ENCODE results near the gene COPZ1. TPM values are rescaled to one million over a fixed set of nuclear protein-coding genes. Genes with fewer than 3 reads are reported as not detected.
A peak's percentile ranks its signal among the peaks of the same experiment; 100 is the strongest.
"Not testable (repeated sequence)": the region's sequence is repeated elsewhere in the genome, so short reads cannot be mapped to it uniquely, and the experiment has no call there.

COPZ1 gene
- 10 to 100 TPM; 48.8 to 85.0 TPM for polyA plus RNA-seq

GRCh38 chr12:54324617-54325441 lies at the start of gene COPZ1:
Gene COPZ1, plus strand, starts transcription at chr12:54325131. Its CDS starts 33 bp downstream, at chr12:54325164.
- no peaks in the 10 kb centered on the region for H3K27me3 ChIP-seq (ENCODE audit: control insufficient read depth in 1 of 2, insufficient read depth in 2 of 2, low read length in 2 of 2)
- no peaks in the 10 kb centered on the region for H3K9me3 ChIP-seq (ENCODE audit: control insufficient read depth in 2 of 2, insufficient read depth in 1 of 2, low read depth in 1 of 2, low read length in 1 of 2)
- 1% methylated on average over 34 of the region's 34 CpGs for WGBS, 2 donors
- H3K27ac ChIP-seq (ENCODE audit: low read depth in 2 of 2, low read length in 1 of 2) = peak within 1 kb of the TSS; percentile 85 to 96
- peaks cover 0 to under 1% of the 10 kb centered on the region in 2 donors for H3K36me3 ChIP-seq (ENCODE audit: control insufficient read depth in 2 of 2, insufficient read depth in 2 of 2, low read length in 1 of 2)
- peak within 1 kb of the TSS; percentile 78 to 91 for H3K4me3 ChIP-seq (ENCODE audit: low read depth in 1 of 2, low read length in 2 of 2)
- H3K4me1 ChIP-seq (ENCODE audit: control insufficient read depth in 2 of 2, insufficient read depth in 2 of 2, low read length in 1 of 2) = no peaks in the 10 kb centered on the region

- WGBS, 2 donors = 81 to 84% methylated on average over 3 of the region's 3 CpGs
- Histone ChIP-seq H3K4me3 (ENCODE audit: low read depth in 1 of 2, low read length in 2 of 2) (no peak overlapping the region), H3K27me3 (ENCODE audit: control insufficient read depth in 1 of 2, insufficient read depth in 2 of 2, low read length in 2 of 2) (no peaks in the 10 kb centered on the region), H3K27ac (ENCODE audit: low read depth in 2 of 2, low read length in 1 of 2) (no peak overlapping the region), H3K4me1 (ENCODE audit: control insufficient read depth in 2 of 2, insufficient read depth in 2 of 2, low read length in 1 of 2) (no peaks in the 10 kb centered on the region), H3K36me3 (ENCODE audit: control insufficient read depth in 2 of 2, insufficient read depth in 2 of 2, low read length in 1 of 2) (no peaks in the 10 kb centered on the region), H3K9me3 (ENCODE audit: control insufficient read depth in 2 of 2, insufficient read depth in 1 of 2, low read depth in 1 of 2, low read length in 1 of 2) (no peaks in the 10 kb centered on the region)
Measured at GRCh38 chr12:54276368-54276767, 48.6 kb upstream of the COPZ1 start.

- 28 to 35% methylated on average over 5 of the region's 5 CpGs for WGBS, 2 donors
- Histone ChIP-seq H3K4me3 (ENCODE audit: low read depth in 1 of 2, low read length in 2 of 2) (peak overlapping the region in 1 of 2 donors; percentile 90), H3K27ac (ENCODE audit: low read depth in 2 of 2, low read length in 1 of 2) (peak overlapping the region in 1 of 2 donors; percentile 7), H3K9me3 (ENCODE audit: control insufficient read depth in 2 of 2, insufficient read depth in 1 of 2, low read depth in 1 of 2, low read length in 1 of 2) (no peaks in the 10 kb centered on the region), H3K27me3 (ENCODE audit: control insufficient read depth in 1 of 2, insufficient read depth in 2 of 2, low read length in 2 of 2) (no peaks in the 10 kb centered on the region), H3K4me1 (ENCODE audit: control insufficient read depth in 2 of 2, insufficient read depth in 2 of 2, low read length in 1 of 2) (no peaks in the 10 kb centered on the region), H3K36me3 (ENCODE audit: control insufficient read depth in 2 of 2, insufficient read depth in 2 of 2, low read length in 1 of 2) (no peaks in the 10 kb centered on the region)
Measured at GRCh38 chr12:54277823-54278276, 47.1 kb upstream of the COPZ1 start.

GRCh38 chr12:54279227-54279631 lies 45.7 kb upstream of the COPZ1 start:
- 1% methylated on average over 19 of the region's 19 CpGs for WGBS, 2 donors
- Histone ChIP-seq H3K4me3 (ENCODE audit: low read depth in 1 of 2, low read length in 2 of 2) (peak overlapping the region; percentile 77 to 90), H3K27me3 (ENCODE audit: control insufficient read depth in 1 of 2, insufficient read depth in 2 of 2, low read length in 2 of 2) (no peaks in the 10 kb centered on the region), H3K9me3 (ENCODE audit: control insufficient read depth in 2 of 2, insufficient read depth in 1 of 2, low read depth in 1 of 2, low read length in 1 of 2) (no peaks in the 10 kb centered on the region), H3K4me1 (ENCODE audit: control insufficient read depth in 2 of 2, insufficient read depth in 2 of 2, low read length in 1 of 2) (no peaks in the 10 kb centered on the region), H3K27ac (ENCODE audit: low read depth in 2 of 2, low read length in 1 of 2) (peak overlapping the region; percentile 95 to 98), H3K36me3 (ENCODE audit: control insufficient read depth in 2 of 2, insufficient read depth in 2 of 2, low read length in 1 of 2) (peaks cover 3 to 4% of the 10 kb centered on the region in 2 donors)

GRCh38 chr12:54279632-54280467 lies 45.1 kb upstream of the COPZ1 start, which contains the start of gene CBX5:
Gene CBX5, minus strand, starts transcription at chr12:54280122. Its CDS starts 22,472 bp downstream, at chr12:54257650.
- no peaks in the 10 kb centered on the region for H3K9me3 ChIP-seq (ENCODE audit: control insufficient read depth in 2 of 2, insufficient read depth in 1 of 2, low read depth in 1 of 2, low read length in 1 of 2)
- H3K4me1 ChIP-seq (ENCODE audit: control insufficient read depth in 2 of 2, insufficient read depth in 2 of 2, low read length in 1 of 2) = no peaks in the 10 kb centered on the region
- H3K36me3 ChIP-seq (ENCODE audit: control insufficient read depth in 2 of 2, insufficient read depth in 2 of 2, low read length in 1 of 2) = peaks cover 3 to 4% of the 10 kb centered on the region in 2 donors
- H3K4me3 ChIP-seq (ENCODE audit: low read depth in 1 of 2, low read length in 2 of 2) = peak within 1 kb of the TSS; percentile 89 to 91
- WGBS, 2 donors = 0% methylated on average over 48 to 49 of the region's 49 CpGs
- H3K27ac ChIP-seq (ENCODE audit: low read depth in 2 of 2, low read length in 1 of 2) = peak within 1 kb of the TSS; percentile 95 to 98
- no peaks in the 10 kb centered on the region for H3K27me3 ChIP-seq (ENCODE audit: control insufficient read depth in 1 of 2, insufficient read depth in 2 of 2, low read length in 2 of 2)

- Histone ChIP-seq H3K4me3 (ENCODE audit: low read depth in 1 of 2, low read length in 2 of 2) (peak within 1 kb of the TSS; percentile 89 to 91), H3K27ac (ENCODE audit: low read depth in 2 of 2, low read length in 1 of 2) (peak within 1 kb of the TSS; percentile 95 to 98), H3K27me3 (ENCODE audit: control insufficient read depth in 1 of 2, insufficient read depth in 2 of 2, low read length in 2 of 2) (no peaks in the 10 kb centered on the region), H3K4me1 (ENCODE audit: control insufficient read depth in 2 of 2, insufficient read depth in 2 of 2, low read length in 1 of 2) (no peaks in the 10 kb centered on the region), H3K36me3 (ENCODE audit: control insufficient read depth in 2 of 2, insufficient read depth in 2 of 2, low read length in 1 of 2) (peaks cover 3 to 4% of the 10 kb centered on the region in 2 donors), H3K9me3 (ENCODE audit: control insufficient read depth in 2 of 2, insufficient read depth in 1 of 2, low read depth in 1 of 2, low read length in 1 of 2) (no peaks in the 10 kb centered on the region)
- 0% methylated on average over 48 of the region's 48 CpGs for WGBS, 2 donors
Measured at GRCh38 chr12:54280468-54281260, 44.3 kb upstream of the COPZ1 start, which contains the start of gene HNRNPA1. Gene HNRNPA1, plus strand, starts transcription at chr12:54280726. Its CDS starts 82 bp downstream, at chr12:54280808.

- 0 to 1% methylated on average over 10 of the region's 10 CpGs for WGBS, 2 donors
- not testable (repeated sequence) for H3K9me3 ChIP-seq (ENCODE audit: control insufficient read depth in 2 of 2, insufficient read depth in 1 of 2, low read depth in 1 of 2, low read length in 1 of 2); H3K36me3 ChIP-seq (ENCODE audit: control insufficient read depth in 2 of 2, insufficient read depth in 2 of 2, low read length in 1 of 2); H3K4me1 ChIP-seq (ENCODE audit: control insufficient read depth in 2 of 2, insufficient read depth in 2 of 2, low read length in 1 of 2); H3K27me3 ChIP-seq (ENCODE audit: control insufficient read depth in 1 of 2, insufficient read depth in 2 of 2, low read length in 2 of 2)
- H3K4me3 ChIP-seq (ENCODE audit: low read depth in 1 of 2, low read length in 2 of 2) = peak overlapping the region; percentile 89 to 91
- peak overlapping the region; percentile 92 to 98 for H3K27ac ChIP-seq (ENCODE audit: low read depth in 2 of 2, low read length in 1 of 2)
Measured at GRCh38 chr12:54281261-54281638, 43.7 kb upstream of the COPZ1 start.

- 8 to 10% methylated on average over 4 of the region's 4 CpGs for WGBS, 2 donors
- H3K9me3 ChIP-seq (ENCODE audit: control insufficient read depth in 2 of 2, insufficient read depth in 1 of 2, low read depth in 1 of 2, low read length in 1 of 2); H3K4me1 ChIP-seq (ENCODE audit: control insufficient read depth in 2 of 2, insufficient read depth in 2 of 2, low read length in 1 of 2); H3K36me3 ChIP-seq (ENCODE audit: control insufficient read depth in 2 of 2, insufficient read depth in 2 of 2, low read length in 1 of 2); H3K27me3 ChIP-seq (ENCODE audit: control insufficient read depth in 1 of 2, insufficient read depth in 2 of 2, low read length in 2 of 2): not testable (repeated sequence)
- Histone ChIP-seq H3K27ac (ENCODE audit: low read depth in 2 of 2, low read length in 1 of 2) (peak overlapping the region in 1 of 2 donors; percentile 22), H3K4me3 (ENCODE audit: low read depth in 1 of 2, low read length in 2 of 2) (peak overlapping the region; percentile 29 to 91)
Measured at GRCh38 chr12:54281694-54282093, 43.2 kb upstream of the COPZ1 start.

Data from esophagus (tissue), 2 donors.